ENCODE measurements around the gene RAB12. TPM values are rescaled to one million over a fixed set of nuclear protein-coding genes. Genes with fewer than 3 reads are reported as not detected.

RAB12 gene
- total and polyA plus RNA-seq, 2 of the 8 experiments (the other 6 are each of a cell fraction or from before 2014, with no cell fraction given), result 19.7 to 45.9 TPM

DNA sequence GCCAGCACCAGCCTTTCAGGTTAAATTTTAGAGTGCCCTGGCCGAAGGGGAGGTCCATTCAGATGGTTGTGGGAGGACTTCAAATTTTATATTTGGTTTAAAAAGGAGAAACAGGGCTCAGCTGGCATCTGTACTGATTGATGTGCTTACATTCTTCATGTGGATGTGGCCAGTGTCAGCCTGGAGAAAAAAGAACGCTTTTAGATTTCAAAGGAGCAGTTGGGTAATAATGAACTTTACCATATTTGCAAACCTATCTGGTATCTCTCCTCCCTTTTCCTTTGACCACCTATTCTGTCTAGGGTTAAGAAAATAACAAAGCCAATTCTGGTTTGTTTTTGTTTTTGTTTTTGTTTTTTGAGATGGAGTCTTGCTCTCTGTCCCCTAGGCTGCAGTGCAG lies 21.3 kb downstream of the RAB12 start:
- no peak for FAIRE-seq
- POLR2A ChIA-PET (ENCODE audit: partially characterized antibody), result interaction anchor here (1.0 to 2.0 kb wide), 4 partner anchors 9 to 18 kb away, joined by 3 to 8 read pairs (median 6); no protein-coding TSS in a partner anchor

More for the DNA sequence above, 21.3 kb downstream of the RAB12 start:
- H3K4me3 ChIP-seq (ENCODE audit: extremely low read depth in 1 of 4, insufficient read depth in 2 of 4, low read depth in 3 of 4, low read length in 4 of 4), result no peak overlapping the region
- H3K4me1 ChIP-seq (replicated peaks in 1 of 4; ENCODE audit: control insufficient read depth in 3 of 4, insufficient read depth in 4 of 4, low read length in 3 of 4), result peaks cover 8 to 32% (median 18%) of the 10 kb centered on the region in 4 experiments
- H3K27ac ChIP-seq (ENCODE audit: low read depth, low read length), result no peak overlapping the region
- no peak overlapping the region for H2BK5ac ChIP-seq (ENCODE audit: low read depth, low read length)
- no peak overlapping the region for H2BK12ac ChIP-seq (ENCODE audit: low read depth, low read length)
- no peak overlapping the region for H2BK120ac ChIP-seq (replicated peaks; ENCODE audit: low read depth, low read length)
- H2BK20ac ChIP-seq (ENCODE audit: low read length), result no peak overlapping the region
- peak overlapping the region in 1 of 2 experiments; percentile 5; a peak in 1 of 4 replicates for H3K4me2 ChIP-seq (ENCODE audit: insufficient read depth in 1 of 2, low read depth in 2 of 2, low read length in 2 of 2)
- WGBS, 2 experiments (ENCODE audit: extremely low coverage in 1 of 2, insufficient coverage in 1 of 2, insufficient read length in 1 of 2, insufficient replicate concordance in 2 of 2, low coverage in 1 of 2, low lambda C conversion rate in 2 of 2, missing lambda C conversion rate in 1 of 2), result 97% methylated on average over 2 of the region's 2 CpGs; no CpG with 5 or more reads in 1 of the 2 experiments
- TF ChIP-seq SUZ12 (IDR thresholded peaks at IDR 0.05; ENCODE audit: low read length), result no peak
- no peak overlapping the region for H4K5ac ChIP-seq (ENCODE audit: insufficient read length, low read depth, low read length)
- peaks cover 1 to 6% of the 10 kb centered on the region in 2 experiments for H4K20me1 ChIP-seq (replicated peaks in 1 of 2; ENCODE audit: control insufficient read depth in 1 of 2, insufficient read depth in 2 of 2, low read length in 2 of 2)
- H3K36me3 ChIP-seq (ENCODE audit: control insufficient read depth in 2 of 4, insufficient read depth in 4 of 4, low read length in 3 of 4), result peaks cover 9 to 66% (median 32%) of the 10 kb centered on the region in 4 experiments
- H2BK15ac ChIP-seq (ENCODE audit: low read length), result no peak overlapping the region
- H3K56ac ChIP-seq (replicated peaks; ENCODE audit: insufficient read length, low read depth, low read length), result no peak overlapping the region
- no peak overlapping the region for H4K8ac ChIP-seq (ENCODE audit: extremely low read depth, insufficient read depth, low read length)
- no peak overlapping the region for H2AFZ ChIP-seq (ENCODE audit: low read length)
- H3K4ac ChIP-seq (replicated peaks; ENCODE audit: insufficient read length, low read depth, low read length), result no peak overlapping the region
- no peak overlapping the region for H4K91ac ChIP-seq (replicated peaks; ENCODE audit: insufficient read length, low read length)
- H3K9ac ChIP-seq (replicated peaks in 1 of 4; ENCODE audit: extremely low read depth in 1 of 4, low read depth in 3 of 4, low read length in 3 of 4), result no peak overlapping the region
- H3K23me2 ChIP-seq (ENCODE audit: low read depth, low read length), result no peaks in the 10 kb centered on the region
- peaks cover 3 to 89% of the 10 kb centered on the region in 2 experiments for H3K79me2 ChIP-seq (ENCODE audit: control insufficient read depth in 1 of 2, insufficient read depth in 2 of 2, low read length in 2 of 2)
- DNase-seq (ENCODE audit: low read depth in 1 of 2, low spot score in 2 of 2), result no peak
- H3K27me3 ChIP-seq (replicated peaks in 1 of 4; ENCODE audit: control insufficient read depth in 3 of 4, extremely low read depth in 1 of 4, insufficient read depth in 3 of 4, low read length in 3 of 4), result no peaks in the 10 kb centered on the region
- H3K14ac ChIP-seq (ENCODE audit: insufficient read length), result no peak overlapping the region
- CTCF ChIA-PET (ENCODE audit: partially characterized antibody), result interaction anchor here (0.6 to 1.3 kb wide), 5 partner anchors 10 to 521 kb away, joined by 3 read pairs; no protein-coding TSS in a partner anchor
- no peak overlapping the region for H2AK5ac ChIP-seq (ENCODE audit: low read depth, low read length)
- no peaks in the 10 kb centered on the region for H3K9me3 ChIP-seq (ENCODE audit: insufficient read depth in 2 of 2, low read depth in 1 of 2, low read length in 1 of 2)
- no peak overlapping the region for H3K23ac ChIP-seq (ENCODE audit: insufficient read length)
- peaks cover 12% of the 10 kb centered on the region; the same call in 1 of the 2 replicates for H3K79me1 ChIP-seq (ENCODE audit: low read depth, low read length)
- H3K18ac ChIP-seq (ENCODE audit: extremely low read depth, low read length), result no peak overlapping the region
